ENCODE data around the gene DNMT3B.

Gene DNMT3B

DNA sequence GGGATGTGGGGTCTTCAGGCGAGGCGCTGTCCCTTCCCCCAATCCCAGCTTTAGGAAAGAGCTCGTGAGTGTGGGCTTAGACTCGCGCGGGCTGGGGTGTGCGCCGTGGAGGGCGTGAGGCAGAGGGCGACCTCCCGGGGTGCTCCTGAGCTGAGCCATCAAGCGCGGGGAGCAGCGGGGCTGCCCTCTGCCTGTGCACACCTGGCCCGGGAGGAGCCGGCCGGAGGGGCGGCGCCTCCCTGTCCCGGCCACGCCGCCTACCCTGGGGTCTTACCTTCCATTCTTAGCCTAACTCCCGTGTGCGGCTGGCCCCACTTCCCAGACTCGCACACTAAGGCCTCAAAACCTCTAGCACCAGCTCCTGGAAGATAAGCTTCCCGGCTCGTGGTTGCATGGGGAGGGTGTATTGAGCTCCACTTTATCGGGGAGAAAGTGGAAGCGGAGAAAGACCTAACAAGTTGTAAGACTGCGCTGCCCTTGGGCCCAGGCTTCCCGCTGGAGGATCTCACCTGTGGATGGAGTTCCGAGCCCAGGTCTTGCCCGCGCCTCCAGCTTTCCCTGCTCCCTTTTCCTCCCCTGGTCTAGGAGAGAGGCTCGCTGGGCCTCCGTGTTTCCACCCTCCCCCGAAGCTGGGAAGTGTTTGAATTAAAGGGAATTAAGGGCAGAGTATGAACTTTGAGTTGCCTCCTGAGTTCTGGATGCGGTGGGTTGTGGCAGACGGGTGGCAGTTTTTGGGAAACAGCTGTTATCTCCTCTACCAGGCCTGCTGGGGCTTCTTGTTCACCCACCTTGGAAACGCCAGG, 1.2 kb downstream of the DNMT3B start:
- DNase-seq: no peak

DNA sequence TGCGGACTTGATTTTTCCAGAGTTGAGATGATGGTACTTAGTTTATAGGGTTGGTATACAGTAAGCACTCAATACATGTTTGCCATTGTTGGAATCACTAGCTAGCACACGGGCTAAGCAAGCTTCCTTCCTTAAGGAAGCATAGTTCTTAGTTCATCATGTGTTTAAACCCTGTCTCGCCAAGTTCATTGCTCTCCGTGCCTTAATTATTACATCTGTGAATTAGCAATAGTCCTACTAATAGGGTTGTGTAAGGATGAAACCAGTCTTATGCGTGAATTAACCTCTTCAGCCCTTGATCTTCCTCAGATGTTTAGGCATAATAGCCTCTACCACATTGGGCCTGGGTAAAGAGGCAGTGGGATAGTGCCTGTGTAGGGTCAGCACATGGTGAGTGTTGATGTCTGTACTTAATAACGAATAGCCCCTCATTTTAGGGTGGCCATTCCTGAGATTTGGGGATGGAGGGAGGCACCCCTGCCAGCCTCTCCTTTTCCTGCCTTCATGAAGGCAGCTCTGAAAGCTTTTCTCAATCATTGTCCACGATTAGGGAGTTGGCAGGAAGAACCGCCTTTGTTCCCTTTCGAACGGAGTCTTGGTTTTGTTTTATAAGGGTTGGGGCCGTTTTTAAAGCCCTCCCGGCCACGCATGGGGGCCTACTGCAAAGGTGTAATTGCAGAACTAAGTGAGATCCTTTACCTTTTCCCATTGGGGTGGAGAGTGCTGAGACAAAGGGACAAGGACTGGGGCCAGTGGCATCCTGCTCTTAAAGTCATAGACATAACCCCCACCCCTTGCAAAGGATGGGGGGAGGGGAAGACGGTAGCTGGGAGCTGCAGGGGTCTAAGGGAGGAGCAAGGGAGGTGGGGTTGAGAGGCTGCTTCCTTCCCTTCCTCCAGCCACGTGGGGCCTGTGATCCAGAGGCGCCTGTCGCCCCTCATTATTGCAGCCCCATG, 2.1 kb downstream of the DNMT3B start:
- DNase-seq: no peak

DNA sequence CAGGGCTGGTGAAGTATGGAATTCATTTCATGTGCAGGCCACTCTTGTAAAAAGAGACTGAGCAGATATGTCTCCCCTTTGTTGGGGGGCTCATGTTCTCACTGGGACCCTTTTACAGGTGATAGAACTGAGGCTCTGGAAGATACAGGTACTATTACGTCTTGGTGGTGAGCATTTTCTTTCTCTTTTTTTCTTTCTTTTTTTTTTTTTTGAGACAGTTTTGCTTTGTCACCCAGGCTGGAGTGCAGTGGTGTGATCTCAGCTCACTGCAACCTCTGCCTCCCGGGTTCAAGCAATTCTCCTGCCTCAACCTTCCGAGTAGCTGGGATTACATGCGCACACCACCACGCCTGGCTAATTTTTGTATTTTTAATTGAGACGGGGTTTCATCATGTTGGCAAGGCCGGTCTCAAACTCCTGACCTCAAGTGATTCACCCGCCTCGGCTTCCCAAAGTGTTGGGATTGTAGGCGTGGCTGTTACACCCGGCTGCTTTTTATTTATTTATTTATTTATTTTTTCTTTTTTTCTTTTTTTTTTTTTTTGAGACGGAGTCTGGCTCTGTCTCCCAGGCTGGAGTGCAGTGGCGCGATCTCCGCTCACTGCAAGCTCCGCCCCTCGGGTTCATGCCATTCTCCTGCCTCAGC, 3.2 kb downstream of the DNMT3B start:
- peak; percentile 51 for DNase-seq

DNA sequence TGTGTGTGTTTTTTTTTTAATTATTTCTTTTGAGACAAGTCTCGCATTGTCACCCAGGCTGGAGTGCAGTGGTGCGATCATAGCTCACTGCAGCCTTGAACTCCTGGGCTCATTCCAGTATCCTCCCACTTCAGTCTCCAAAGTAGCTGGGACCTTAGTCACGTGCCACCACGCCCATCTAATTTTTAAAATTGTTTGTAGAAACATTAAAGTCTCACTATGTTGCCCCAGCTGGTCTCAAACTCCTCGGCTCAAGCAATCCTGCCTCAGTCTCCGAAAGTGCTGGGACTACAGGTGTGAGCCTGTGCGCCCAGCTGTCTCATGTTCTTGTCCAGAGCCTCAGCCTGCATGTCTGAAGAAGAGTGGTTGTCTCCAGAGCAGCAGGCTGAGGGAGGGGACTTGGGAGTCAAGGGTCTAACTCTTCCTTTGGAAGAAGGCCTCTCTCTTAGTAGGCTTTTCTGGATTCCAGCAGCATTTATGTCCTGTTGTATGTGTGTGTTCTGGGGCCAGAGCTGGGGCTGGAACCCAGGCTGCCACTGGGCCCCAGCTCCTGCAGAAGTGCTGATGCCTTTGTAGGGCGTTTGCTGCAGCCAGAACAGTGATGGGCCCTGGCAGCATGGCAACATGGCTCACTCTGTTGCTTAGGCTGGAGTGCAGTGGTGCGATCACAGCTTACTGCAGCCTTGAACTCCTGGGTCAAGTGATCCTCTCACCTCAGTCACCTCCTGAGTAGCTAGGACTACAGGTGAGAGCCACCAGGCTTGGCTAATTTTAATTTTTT, 5.4 kb downstream of the DNMT3B start:
- no peak for DNase-seq

DNA sequence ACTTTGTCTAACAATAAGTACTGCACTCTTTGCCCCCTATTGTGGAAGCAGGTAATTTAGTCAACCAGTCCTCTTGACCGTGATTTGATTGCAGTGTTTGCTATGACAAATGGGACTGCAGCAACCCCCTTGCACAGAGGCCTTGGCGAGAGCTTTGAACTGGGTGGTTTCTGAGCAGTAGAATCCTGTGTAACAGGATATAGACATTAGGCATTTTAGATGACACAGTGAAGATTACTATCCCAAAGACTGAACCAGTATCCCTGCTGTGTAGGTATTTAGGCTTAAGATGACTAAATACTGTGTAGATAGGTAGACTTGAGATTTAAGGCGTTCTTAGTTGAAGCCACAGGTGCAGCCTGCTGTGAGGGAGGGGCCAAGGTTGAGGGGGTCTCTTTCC, 9.9 kb downstream of the DNMT3B start:
- DNase-seq: no peak

DNA sequence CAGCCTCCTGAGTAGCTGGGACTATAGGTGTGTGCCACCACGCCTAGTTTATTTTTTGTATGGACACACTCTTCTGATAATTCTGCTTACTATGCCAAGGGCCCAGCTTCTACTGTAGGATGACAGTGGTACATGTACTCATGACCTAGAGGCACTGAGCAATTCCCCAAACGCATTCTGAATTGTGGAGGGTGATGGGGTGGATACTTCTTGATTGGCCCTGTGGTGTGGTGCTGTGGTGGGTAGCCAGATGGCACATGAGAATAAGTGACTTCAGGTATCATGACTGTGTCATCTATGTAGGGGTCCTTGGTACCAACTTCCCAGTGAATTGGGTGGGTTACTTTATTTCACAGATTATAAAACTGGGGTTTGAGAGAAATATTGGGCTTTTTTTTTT, 11.0 kb downstream of the DNMT3B start:
- DNase-seq: no peak

DNA sequence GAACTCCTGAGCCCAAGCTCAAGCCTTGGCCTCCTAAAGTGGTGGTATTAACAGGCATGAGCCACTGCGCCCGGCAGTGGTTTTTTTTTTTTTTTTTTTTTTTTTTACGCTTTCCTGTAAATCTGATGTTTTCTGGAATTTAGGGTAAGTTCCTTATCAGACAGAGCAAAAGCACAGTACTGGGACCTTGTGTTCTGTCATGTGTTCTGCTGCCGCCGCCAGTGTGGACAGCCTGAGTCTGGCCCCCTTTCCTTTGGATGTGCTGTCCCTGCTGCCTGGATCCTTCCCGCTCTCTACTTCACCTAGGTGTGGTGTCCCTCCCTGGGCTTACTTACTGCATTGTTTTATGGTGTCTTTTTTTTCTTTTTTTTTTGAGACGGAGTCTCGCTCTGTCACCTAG, 11.7 kb downstream of the DNMT3B start:
- DNase-seq: no peak

DNA sequence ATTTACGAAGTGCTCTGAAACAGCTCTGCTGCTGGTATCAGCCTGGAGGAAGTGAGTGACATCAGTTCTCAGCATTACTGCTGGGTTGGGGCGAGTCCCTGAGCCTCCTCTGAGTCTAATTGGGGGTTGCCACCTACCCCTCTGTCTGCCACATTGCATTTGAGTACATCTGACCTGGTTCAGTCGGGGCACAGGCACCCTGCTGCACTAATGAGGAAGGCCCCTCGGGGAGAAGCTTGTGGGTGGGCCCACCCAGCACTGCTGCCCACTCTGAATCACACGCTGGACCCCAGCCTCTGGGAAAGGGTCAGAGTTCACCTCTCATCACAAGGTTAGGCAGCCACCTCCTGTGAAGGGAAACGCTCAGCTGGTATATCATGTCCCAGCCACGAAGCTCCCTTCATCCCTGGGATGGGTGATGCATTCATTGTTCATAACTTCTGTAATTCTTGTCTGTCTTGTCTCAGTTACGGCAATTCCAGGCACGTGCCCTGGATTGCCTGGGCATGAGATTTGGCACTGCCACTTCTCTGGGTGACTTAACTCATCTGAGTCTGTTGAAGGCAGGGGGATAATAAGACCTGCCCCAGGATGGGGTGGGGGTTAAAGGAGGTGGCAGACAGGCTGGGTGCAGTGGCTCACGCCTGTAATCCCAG, 13.3 kb downstream of the DNMT3B start:
- DNase-seq: no peak

DNA sequence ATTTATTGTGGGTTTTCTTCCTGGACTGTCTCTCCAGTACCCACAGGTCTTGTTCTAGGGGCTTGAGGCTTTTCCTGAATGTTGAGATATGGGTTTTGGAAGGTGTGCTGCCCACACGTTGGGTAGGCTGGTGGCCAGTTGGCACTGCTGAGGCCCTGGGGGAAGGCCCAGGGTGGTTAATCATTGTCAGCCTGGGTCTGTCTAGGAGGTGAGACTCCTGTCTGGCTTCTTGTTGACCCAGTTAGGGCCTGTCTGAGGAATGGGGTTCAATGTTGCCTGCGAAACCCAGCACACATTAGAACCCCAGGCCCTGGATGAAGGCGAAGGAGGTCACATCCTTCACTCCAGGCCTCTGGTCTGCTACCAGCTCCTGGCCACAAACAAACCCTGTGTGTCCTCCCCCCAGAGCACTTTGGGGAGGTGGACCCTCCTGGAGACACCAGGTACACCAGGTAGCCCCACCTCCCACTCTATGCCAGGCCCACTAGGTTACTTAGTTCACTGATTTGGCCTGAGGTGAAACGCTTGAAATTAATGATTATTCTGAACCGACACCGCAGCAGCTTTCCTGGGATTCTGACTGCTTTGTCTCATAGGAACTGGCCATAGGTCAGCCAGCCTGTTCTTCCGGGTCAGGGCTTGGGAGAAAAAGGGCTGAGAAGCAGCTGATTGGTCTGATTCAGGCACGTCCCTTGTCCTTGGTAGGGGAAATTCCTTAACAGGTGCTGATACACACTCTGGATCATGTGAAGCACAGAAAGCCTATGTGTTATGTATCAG, 15.2 kb downstream of the DNMT3B start:
- peak; percentile 61 for DNase-seq

DNA sequence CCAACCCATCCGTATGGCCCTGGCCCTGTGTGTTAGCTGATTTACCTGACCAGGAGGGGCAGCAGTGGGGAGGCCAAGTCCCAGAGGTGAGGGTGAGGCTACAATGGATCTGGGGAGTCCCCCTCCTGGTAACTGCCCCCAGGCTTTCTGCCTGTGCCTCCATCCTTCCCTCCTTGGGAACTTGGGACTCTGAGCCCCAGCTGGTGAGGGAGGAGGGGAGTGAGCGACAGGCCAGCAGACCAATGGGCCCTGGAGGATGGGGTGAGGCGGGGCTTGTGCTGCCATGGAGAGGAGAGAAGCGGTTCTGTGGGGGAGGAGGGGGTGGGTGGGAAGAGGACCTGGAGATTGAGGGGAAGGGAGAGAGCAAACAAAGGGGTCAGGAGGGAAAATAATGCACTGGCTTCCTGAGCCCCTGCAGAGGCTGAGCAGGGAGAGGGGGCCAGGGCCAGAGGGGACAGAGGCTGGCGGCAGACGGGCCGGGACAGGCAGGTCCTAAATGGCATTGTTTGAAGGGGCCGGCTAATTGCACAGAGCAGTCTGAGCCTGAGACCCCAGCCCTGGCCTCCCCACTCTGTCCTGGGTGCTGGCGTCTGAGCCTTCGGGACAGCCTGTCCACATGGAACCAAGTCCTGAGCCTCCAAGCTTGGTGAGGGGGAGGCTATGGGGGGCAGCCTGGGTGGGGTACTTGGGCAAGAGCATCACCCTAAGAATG, 17.5 kb downstream of the DNMT3B start:
- DNase-seq: no peak

DNA sequence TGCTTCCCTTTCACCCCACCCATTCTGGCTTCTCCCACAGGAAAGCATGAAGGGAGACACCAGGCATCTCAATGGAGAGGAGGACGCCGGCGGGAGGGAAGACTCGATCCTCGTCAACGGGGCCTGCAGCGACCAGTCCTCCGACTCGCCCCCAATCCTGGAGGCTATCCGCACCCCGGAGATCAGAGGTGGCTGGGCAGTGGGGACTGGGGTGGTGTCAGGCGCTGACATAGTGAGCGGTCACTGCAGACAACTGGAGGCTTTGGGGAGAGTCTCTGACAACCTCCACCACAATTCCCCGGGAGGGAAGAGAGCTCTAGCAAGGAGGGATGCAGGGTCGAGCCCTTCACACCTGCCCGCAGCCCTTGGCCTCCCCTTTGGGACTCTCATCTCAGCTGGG, 18.1 kb downstream of the DNMT3B start:
- DNase-seq: no peak

DNA sequence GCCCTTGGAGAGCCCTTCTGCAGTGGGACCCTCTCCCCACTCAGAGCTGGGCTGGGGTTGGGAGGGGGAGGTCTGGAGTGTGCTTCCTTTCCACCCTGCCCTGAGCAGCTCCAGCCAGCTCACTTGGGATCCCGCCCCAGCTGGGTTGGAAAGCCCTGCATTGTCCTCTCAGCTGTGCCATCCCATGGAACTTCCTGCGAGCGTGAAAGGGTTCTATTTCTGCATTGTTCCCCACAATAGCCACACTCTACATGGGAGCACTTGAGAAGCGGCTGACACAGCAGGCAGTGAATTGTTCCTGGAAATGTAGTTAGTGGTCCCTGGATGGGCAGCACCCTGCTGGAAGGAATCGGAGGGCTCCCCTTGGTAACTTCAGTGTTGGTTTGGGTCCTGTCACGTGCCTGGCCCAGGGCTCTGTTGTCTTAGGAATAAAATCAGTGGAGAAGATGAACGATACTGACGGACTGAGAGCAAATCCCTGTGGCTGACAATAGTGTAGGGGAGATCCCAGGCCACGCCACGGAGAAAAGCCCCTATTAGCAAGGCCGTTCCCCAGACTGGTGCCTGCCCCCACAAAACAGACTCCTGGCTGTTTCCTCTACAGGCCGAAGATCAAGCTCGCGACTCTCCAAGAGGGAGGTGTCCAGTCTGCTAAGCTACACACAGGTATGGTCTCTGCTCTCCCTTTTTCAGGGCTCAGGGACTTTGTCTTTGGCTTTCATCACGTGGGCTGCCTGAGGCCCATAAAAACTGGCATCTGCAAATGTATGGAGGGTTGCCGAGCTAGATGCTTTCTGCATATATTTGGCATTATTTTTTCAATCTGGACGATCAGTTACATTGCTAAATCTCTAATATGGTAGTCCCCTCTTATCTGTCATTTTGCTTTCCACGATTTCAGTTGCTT, 18.8 kb downstream of the DNMT3B start:
- no peak for DNase-seq

DNA sequence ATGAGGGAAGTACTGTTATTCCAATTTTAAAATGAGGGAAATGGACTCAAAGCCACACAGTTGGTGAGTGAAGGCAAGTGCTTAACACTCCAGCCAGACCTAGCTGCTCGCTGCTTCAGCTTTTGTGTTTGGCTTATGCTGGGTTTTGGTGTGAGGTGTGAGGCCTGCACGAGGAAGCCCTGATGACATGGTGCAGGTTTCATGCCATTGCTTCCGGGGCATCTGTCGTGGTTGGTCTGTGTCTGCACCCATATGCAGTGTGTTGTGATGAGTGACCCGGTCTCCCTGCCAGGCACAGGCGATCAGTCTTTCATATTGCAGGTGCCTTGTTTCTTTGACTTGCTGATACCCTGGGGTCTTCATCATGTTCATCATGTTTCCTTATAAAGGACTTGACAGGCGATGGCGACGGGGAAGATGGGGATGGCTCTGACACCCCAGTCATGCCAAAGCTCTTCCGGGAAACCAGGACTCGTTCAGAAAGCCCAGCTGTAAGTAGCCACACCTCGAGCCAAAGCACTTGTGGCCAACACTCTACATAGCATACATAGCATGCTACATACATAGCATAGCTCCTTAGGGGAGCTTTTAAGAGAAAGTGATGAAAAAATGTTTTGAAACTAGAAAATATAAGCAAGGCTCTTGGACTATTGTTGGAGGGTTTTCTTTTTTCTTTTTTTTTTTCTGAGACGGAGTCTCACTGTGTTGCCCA, 22.3 kb downstream of the DNMT3B start:
- no peak for DNase-seq

DNA sequence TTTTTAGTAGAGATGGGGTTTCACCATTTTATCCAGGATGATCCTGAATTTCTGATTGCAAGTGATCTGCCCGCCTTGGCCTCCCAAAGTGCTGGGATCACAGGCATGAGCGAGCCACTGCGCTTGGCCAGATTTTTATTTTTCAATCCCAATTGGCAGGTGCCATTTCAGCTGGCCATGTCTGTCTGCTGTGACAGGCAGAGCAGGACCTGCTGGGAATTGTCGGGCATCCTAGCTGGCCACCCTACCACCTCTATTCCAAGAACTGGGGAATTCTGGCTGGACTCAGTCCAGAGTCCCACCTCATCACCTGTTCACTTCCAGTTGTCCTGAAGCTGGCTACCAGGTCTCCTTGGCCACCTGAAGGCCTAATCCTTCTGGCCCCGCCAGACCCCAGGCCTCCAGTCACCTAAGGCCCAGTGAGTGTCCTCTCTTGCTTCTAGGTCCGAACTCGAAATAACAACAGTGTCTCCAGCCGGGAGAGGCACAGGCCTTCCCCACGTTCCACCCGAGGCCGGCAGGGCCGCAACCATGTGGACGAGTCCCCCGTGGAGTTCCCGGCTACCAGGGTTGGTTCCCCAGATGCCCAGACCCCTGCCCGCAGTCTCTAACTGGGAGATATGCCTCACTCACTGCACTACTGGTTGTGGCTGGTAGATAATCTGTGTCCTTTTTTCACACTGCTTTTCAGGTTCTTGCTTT, 24.0 kb downstream of the DNMT3B start:
- no peak for DNase-seq

DNA sequence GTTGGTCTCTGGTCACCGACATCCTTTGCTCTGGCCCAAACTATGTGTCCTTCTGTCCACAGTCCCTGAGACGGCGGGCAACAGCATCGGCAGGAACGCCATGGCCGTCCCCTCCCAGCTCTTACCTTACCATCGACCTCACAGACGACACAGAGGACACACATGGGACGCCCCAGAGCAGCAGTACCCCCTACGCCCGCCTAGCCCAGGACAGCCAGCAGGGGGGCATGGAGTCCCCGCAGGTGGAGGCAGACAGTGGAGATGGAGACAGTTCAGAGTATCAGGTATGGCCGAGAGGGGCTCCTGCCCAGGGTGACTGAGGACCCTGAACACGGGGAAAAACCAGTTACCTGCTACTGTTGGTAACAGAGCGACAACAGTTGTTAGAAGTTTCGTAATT, 25.0 kb downstream of the DNMT3B start:
- no peak for DNase-seq

DNA sequence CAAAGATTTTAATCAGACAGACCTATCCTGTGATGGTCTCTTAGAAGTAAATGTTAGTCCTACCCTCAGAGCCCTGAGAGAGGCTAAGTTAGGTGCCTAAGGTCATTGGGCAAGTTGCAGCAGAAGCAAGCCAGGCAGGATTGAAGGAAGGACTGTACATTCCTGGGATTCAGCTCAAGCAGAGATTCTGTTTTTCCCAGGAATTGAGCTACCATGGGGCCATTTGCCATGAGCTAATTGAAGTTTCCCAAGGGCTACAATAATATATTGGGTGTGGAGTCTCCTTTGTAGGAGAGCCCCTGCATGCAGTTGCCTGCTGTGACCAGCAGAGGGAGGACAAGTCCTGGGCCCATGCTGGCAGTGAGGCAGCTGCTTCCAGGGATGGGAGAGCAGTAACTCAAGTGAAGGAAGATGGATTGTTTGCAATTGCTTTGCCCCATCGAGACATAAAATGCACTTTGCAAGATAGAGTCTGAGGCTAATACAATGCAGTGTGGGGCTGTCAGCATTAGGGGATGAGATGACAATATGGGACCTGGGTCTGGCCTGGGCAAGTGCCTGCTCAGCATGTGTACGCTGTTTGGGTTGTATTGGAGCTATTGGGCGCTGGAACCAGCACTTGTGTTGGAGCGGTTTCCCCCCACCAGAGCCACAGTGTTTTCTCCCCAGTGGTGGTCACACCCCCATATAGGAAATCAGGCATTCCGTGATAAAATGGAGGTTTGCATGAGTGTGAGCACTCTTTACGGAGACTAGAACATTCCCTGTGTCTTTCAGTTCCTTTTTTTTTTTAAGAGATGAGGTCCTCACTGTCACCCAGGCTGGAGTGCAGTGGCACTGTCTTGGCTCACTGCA, 27.9 kb downstream of the DNMT3B start:
- peak; percentile 53 for DNase-seq

DNA sequence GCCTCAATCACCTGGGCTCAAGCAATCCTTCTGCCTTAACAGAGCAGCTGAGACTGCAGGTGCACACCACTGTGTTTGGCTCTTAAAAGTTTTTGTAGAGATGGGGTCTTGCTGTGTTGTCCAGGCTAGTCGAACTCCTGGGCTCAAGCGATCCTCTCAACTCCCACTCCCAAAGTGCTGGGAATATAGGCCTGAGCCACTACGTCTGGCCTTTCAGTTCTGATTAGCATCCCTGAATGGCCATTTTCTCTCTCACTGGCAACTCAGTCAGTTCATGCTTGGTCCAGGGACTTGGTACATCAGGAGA, 28.5 kb downstream of the DNMT3B start:
- no peak for DNase-seq
